A375 (cell line): ENCODE data around the gene MRRF. TPM values are rescaled to one million over a fixed set of nuclear protein-coding genes. Genes with fewer than 3 reads are reported as not detected.

Experiments used
- small RNA-seq: library from RNA; depleted of rRNA; stranded (forward); fragments of <200 nt; gene quantifications from one replicate; pipeline ENCODE3, GENCODE V24; 2014
- total RNA-seq: library from RNA; depleted of rRNA; stranded (reverse); fragments of >200 nt; shearing (Covaris generic); gene quantifications from 2 replicates; pipeline ENCODE4 v1.2.3, GENCODE V29; 2014; rRNA removed

Gene MRRF, protein sequence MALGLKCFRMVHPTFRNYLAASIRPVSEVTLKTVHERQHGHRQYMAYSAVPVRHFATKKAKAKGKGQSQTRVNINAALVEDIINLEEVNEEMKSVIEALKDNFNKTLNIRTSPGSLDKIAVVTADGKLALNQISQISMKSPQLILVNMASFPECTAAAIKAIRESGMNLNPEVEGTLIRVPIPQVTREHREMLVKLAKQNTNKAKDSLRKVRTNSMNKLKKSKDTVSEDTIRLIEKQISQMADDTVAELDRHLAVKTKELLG
- total RNA-seq, result 38.7 and 43.7 TPM in 2 replicates

DNA sequence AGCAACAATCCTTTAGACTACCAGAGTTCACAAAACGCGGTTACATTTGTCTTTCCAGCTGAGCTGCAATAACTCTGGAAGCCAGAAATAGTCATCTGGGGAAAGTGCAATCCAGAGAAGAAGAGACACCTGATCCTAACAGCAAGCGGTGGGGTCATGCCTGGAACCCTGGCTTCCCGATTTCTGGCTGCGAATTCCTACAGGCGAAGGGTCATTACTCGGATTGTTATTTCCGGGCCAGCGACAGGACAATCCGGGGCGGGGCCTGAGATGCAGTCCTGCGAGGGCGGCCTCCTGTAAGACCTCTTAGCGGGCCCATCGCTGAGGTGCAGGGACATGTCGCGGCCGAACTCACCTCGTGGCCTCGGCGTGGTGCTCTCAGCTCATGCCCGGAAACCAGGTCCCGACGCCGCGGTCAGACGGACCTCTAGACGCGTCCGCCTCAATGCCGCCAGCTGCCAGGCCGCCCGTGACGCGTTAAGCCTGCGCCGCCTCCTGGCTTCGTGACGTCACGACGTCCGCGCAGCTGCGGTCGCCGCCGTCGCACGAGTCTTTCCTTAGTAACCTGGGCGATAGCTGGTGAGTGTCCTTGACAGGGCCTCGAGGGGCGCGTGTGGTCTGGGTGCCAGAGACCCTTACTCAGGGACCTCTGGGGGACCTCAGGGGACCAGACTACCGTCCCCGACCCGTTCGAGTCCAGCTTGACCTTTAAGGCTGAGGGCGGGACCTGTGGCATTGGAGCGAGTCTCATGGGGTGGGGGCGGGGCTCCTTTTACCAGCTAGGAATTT is at the start of gene MRRF, which contains the start of gene RBM18:
TSS of gene MRRF (plus strand) at position 523 of the 789 bp plus-strand sequence. CDS start 6,010 bp downstream, outside the sequence.
TSS of gene RBM18 (minus strand) at position 481 of the 789 bp plus-strand sequence. CDS start 3,348 bp downstream, outside the sequence.

GRCh38 chr9:122228568-122229484 is 35.9 kb upstream of the MRRF start, which contains the start of gene LHX6:
TSS of gene LHX6 (minus strand) at chr9:122228957. CDS start at chr9:122228740, 217 bp downstream.

DNA sequence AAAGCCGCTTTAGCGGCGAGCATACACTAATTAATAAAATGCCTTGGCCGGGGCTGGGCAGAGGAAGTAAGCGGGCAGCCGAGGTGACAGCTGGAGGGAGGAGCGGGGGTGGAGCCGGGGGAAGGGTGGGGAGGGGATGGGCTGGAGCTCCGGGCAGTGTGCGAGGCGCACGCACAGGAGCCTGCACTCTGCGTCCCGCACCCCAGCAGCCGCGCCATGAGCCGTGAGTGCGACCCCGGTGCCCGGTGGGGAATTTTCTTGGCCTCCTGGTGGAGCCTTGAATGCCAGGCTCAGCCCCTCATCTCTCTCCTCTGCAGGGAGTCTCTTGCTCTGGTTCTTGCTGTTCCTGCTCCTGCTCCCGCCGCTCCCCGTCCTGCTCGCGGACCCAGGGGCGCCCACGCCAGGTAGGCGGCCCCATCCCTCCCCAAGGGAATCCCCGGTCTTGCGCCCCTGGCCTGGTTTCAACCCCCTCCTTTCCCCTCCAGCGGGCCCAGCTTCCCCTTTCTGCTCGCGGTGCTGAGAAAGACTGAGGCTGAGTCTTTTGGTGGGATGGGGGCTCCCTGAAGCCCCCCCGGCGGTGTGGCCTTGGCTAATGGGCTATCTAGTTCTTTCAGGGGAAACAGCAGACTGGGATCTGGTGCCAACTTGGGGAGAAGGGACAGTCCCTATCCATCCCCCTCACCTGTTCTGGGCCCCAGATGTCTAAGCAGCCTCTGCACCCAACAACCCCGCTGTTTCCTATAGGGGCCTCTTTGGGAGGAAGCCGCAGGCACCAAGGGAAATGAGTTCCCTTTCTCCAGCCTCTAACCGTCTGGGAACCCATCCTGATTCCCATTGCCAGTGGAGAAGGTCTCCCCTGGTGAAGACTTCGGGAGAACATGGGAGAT is 106.4 kb downstream of the MRRF start, which contains the start of gene PTGS1:
TSS of gene PTGS1 (plus strand) at position 156 of the 887 bp plus-strand sequence. CDS start at position 217, 61 bp downstream.

Small RNA genes within 50 kb of the gene (small RNA-seq; reads per million reads assigned to genes)
- not detected for gene AL162424.1

Other genes starting within 250 kb of the MRRF start
- 2.9 and 5.2 TPM in 2 replicates for gene TTLL11, start 171.6 kb upstream of the MRRF start, total RNA-seq
- gene NDUFA8, start 105.1 kb upstream of the MRRF start, total RNA-seq, result 49.2 and 52.2 TPM in 2 replicates
- not detected in 2 replicates for gene MORN5, start 105.0 kb upstream of the MRRF start, total RNA-seq
- gene LHX6, start 35.9 kb upstream of the MRRF start, total RNA-seq, result 0.72 and 1.7 TPM in 2 replicates
- 8.7 and 11.7 TPM in 2 replicates for gene RBM18, start within 50 bp of the MRRF start, total RNA-seq
- 1.1 and 1.6 TPM in 2 replicates for gene PTGS1, start 106.1 kb downstream of the MRRF start, total RNA-seq
- not detected in 2 replicates for gene OR1J1, start 213.0 kb downstream of the MRRF start, total RNA-seq
- 0.49 TPM in 1 of 2 replicates, not detected in the other for gene OR1J2, start 245.9 kb downstream of the MRRF start, total RNA-seq